Stomach (tissue), 4 donors: Measurements from ENCODE around the gene DCC.

Experiments
- EP300 ChIP-seq: sonication (generic); formaldehyde crosslinking; IDR thresholded peaks from one replicate; pipeline ENCODE4 v1.6.1; 2017; ENCODE audit warnings: antibody characterized with exemption
- POLR2A ChIP-seq, 4 donors: fragments of 450-650 bp; IDR thresholded peaks; one replicate each; pipeline ENCODE4 v1.6.1; 2016; ENCODE audit warnings: antibody characterized with exemption in 4 of 4, control low read depth in 2 of 4, mild to moderate bottlenecking in 1 of 4, moderate library complexity in 1 of 4
- POLR2AphosphoS5 ChIP-seq, 3 donors: sonication (generic); formaldehyde crosslinking; IDR thresholded peaks; one replicate each; pipeline ENCODE4 v1.6.1; 2016; ENCODE audit warnings: antibody characterized with exemption in 3 of 3
- TF ChIP-seq, protein P1 (sequence below), 7 experiments: fragments of 450-650 bp in 4 of 7; fragments of 200-600 bp in 3 of 7; sonication (generic) in 3 of 7; IDR thresholded peaks; one replicate each; pipeline ENCODE4 v1.5.1; 2016 to 2019; ENCODE audit warnings: antibody characterized with exemption in 7 of 7, control low read depth in 2 of 7, mild to moderate bottlenecking in 1 of 7

DNA sequence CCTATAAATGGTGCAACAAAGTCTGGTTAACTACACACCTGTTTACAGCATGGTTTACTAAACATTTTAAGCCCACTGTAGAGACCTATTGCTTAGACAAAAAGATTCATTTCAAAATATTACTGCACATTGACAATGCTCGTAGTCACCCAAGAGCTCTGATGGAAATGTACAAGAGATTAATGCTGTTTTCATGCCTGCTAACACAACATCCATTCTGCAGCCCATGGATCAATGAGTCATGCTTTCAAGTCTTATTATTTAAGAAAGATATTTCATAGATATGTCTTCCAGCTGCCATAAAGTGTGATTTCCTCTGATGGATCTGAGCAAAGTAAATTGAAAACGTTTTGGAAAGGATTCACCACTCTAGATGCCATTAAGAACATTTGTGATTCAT is 1103.3 kb downstream of the DCC start:
- TF ChIP-seq, protein P1, sequence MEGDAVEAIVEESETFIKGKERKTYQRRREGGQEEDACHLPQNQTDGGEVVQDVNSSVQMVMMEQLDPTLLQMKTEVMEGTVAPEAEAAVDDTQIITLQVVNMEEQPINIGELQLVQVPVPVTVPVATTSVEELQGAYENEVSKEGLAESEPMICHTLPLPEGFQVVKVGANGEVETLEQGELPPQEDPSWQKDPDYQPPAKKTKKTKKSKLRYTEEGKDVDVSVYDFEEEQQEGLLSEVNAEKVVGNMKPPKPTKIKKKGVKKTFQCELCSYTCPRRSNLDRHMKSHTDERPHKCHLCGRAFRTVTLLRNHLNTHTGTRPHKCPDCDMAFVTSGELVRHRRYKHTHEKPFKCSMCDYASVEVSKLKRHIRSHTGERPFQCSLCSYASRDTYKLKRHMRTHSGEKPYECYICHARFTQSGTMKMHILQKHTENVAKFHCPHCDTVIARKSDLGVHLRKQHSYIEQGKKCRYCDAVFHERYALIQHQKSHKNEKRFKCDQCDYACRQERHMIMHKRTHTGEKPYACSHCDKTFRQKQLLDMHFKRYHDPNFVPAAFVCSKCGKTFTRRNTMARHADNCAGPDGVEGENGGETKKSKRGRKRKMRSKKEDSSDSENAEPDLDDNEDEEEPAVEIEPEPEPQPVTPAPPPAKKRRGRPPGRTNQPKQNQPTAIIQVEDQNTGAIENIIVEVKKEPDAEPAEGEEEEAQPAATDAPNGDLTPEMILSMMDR (IDR thresholded peaks at IDR 0.05) = no peak
- TF ChIP-seq EP300 (no peak), POLR2A (IDR thresholded peaks at IDR 0.05) (no peak), POLR2AphosphoS5 (IDR thresholded peaks at IDR 0.05) (no peak)
